Left ventricle myocardium inferior (tissue), 1 donor: ENCODE measurements around the gene PCSK5. TPM values are rescaled to one million over a fixed set of nuclear protein-coding genes. Genes with fewer than 3 reads are reported as not detected.

Experiments used
- DNase-seq: peaks from one replicate; pipeline ENCODE4 v3.0.0-alpha.2; 2020
- H3K27ac ChIP-seq: fragments of 200-600 bp; replicated peaks from 2 replicates; pipeline ENCODE4 v1.8.0; 2021
- H3K27me3 ChIP-seq: fragments of 200-600 bp; 2 replicates; pipeline ENCODE4 v1.8.0; 2021; ENCODE audit warnings: low read depth
- H3K36me3 ChIP-seq: fragments of 200-600 bp; 2 replicates; pipeline ENCODE4 v1.8.0; 2021
- H3K4me1 ChIP-seq: fragments of 200-600 bp; 2 replicates; pipeline ENCODE4 v1.8.0; 2021
- H3K4me3 ChIP-seq: fragments of 200-600 bp; 2 replicates; pipeline ENCODE4 v1.8.0; 2021; ENCODE audit warnings: mild to moderate bottlenecking, moderate library complexity
- H3K9me3 ChIP-seq: fragments of 200-600 bp; replicated peaks from 2 replicates; pipeline ENCODE4 v1.8.0; 2021
- intact Hi-C: fragments of 100-400 bp; cut with micrococcal nuclease; formaldehyde crosslinking; loops from one replicate; pipeline ENCODE4 v1.11.0; 2022
- total RNA-seq: library from RNA; stranded (reverse); fragmentation: NEBNext Ultra II Directional; extraction: Animal tissue kit (Norgen Biotek cat#: 25700); gene quantifications from one replicate; pipeline ENCODE4 v1.2.1, GENCODE V29; 2021
- TF ChIP-seq, protein P1 (sequence below): fragments of 200-600 bp; IDR thresholded peaks from 2 replicates; pipeline ENCODE4 v1.8.0; 2021; ENCODE audit warnings: antibody characterized with exemption, mild to moderate bottlenecking, borderline replicate concordance
- donor health status: DM: no; HTN: yes; CAD: no; lungs with severe emphysema.

PCSK5 gene
- total RNA-seq, 1 donor from 2014 or later, result 5.6 TPM

GRCh38 chr9:75993434-75993833 is 103.0 kb downstream of the PCSK5 start:
- Histone ChIP-seq H3K4me1 (no peaks in the 10 kb centered on the region), H3K27ac (no peak overlapping the region), H3K27me3 (no peaks in the 10 kb centered on the region), H3K4me3 (no peak overlapping the region), H3K9me3 (no peaks in the 10 kb centered on the region), H3K36me3 (no peaks in the 10 kb centered on the region)
- TF ChIP-seq, protein P1, sequence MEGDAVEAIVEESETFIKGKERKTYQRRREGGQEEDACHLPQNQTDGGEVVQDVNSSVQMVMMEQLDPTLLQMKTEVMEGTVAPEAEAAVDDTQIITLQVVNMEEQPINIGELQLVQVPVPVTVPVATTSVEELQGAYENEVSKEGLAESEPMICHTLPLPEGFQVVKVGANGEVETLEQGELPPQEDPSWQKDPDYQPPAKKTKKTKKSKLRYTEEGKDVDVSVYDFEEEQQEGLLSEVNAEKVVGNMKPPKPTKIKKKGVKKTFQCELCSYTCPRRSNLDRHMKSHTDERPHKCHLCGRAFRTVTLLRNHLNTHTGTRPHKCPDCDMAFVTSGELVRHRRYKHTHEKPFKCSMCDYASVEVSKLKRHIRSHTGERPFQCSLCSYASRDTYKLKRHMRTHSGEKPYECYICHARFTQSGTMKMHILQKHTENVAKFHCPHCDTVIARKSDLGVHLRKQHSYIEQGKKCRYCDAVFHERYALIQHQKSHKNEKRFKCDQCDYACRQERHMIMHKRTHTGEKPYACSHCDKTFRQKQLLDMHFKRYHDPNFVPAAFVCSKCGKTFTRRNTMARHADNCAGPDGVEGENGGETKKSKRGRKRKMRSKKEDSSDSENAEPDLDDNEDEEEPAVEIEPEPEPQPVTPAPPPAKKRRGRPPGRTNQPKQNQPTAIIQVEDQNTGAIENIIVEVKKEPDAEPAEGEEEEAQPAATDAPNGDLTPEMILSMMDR, result no peak
- intact Hi-C loops, result no loop called here
- DNase-seq, result no peak

- H3K27ac ChIP-seq, result no peak overlapping the region
- no peaks in the 10 kb centered on the region for H3K9me3 ChIP-seq
- no peak overlapping the region for H3K4me3 ChIP-seq
- H3K36me3 ChIP-seq, result no peaks in the 10 kb centered on the region
- H3K4me1 ChIP-seq, result no peaks in the 10 kb centered on the region
- intact Hi-C loops, result no loop called here
- H3K27me3 ChIP-seq, result no peaks in the 10 kb centered on the region
- no peak for DNase-seq
- TF ChIP-seq, protein P1, result no peak
Measured at GRCh38 chr9:75995066-75995465, 104.6 kb downstream of the PCSK5 start.

DNA sequence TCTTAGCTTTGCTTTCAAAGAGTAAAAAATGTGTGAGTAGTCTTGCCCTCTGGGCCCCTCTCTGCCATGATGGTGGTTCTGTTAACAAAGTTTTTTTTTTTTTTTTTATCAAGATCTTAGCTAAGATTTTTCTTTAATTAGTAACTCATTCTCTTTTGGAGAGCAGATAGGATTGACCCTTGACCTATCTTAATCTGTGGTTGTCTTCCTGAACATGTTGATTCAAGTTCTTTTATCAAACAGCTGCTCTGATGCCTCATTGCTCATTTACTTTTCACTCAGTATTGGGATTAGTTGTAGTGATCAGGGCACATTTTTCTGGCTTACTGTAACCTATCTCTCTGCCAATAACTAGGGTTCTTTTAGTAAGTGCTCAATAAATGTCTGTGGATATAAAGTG is 106.3 kb downstream of the PCSK5 start:
- no peaks in the 10 kb centered on the region for H3K36me3 ChIP-seq
- H3K4me3 ChIP-seq, result no peak overlapping the region
- no peaks in the 10 kb centered on the region for H3K4me1 ChIP-seq
- H3K9me3 ChIP-seq, result no peaks in the 10 kb centered on the region
- H3K27ac ChIP-seq, result no peak overlapping the region
- TF ChIP-seq, protein P1, result no peak
- intact Hi-C loops, result no loop called here
- no peak for DNase-seq
- H3K27me3 ChIP-seq, result no peaks in the 10 kb centered on the region

DNA sequence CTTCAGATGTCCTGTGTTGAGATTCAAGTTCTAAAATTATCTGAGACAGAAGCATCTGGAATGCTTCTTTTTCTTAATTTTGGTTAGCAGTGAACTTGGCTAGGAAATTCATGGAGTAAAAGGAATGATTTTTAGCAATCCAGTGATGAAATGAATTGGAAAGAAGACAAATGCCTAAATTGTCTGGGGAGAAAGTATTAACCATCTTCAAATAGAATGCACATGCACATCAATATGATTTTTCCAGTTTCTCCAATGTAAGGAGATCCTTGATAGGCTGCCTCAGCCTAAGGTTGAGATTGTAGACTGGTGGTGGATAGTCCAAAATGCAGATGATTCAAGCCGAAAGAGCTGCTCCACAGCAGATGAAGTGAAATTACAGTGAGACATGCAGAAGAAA is 106.7 kb downstream of the PCSK5 start:
- TF ChIP-seq, protein P1, result no peak
- Histone ChIP-seq H3K4me3 (no peak overlapping the region), H3K36me3 (no peaks in the 10 kb centered on the region), H3K4me1 (no peaks in the 10 kb centered on the region), H3K27me3 (no peaks in the 10 kb centered on the region), H3K27ac (no peak overlapping the region), H3K9me3 (no peaks in the 10 kb centered on the region)
- intact Hi-C loops, result no loop called here
- no peak for DNase-seq

DNA sequence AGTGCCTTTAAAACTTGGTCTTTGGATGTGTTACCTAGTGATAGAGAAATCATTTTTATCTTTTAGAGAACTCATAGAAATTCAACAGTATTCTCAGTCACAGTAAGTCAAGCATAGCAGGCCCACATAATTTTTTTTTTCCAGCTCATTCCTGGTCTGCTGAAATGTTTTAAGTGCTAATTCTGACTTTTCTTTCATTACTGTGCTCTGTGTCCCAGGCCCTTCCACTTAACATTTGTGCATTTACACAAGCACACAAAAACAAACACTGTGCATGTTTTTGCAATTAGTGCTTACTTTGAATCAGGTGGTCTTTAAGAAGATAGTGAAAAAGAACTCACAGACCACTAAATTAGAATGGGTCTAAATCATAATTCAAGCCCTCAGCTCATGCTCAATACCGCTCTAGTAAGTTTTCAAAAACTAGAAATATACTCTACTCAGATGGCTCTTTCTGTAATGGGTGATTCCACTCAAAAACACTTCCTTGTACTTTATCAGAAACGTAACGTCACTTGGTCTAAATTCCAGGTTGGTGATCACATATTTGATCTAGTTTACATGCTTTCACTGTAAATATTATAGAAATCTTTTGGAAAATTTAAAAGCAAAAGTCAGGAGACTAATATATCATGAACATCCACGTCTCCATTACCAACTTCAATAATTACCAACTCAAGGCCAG is 107.8 kb downstream of the PCSK5 start:
- intact Hi-C loops, result no loop called here
- no peaks in the 10 kb centered on the region for H3K27me3 ChIP-seq
- TF ChIP-seq, protein P1, result no peak

More for the DNA sequence above, 107.8 kb downstream of the PCSK5 start:
- Histone ChIP-seq H3K27ac (no peak overlapping the region), H3K4me3 (no peak overlapping the region), H3K36me3 (no peaks in the 10 kb centered on the region), H3K9me3 (no peaks in the 10 kb centered on the region), H3K4me1 (no peaks in the 10 kb centered on the region)
- DNase-seq, result no peak
